Tongue (tissue), 2 donors: Measurements from ENCODE around the gene MYO1D. TPM values are rescaled to one million over a fixed set of nuclear protein-coding genes. Genes with fewer than 3 reads are reported as not detected.
"Not testable (repeated sequence)": the region's sequence is repeated elsewhere in the genome, so short reads cannot be mapped to it uniquely, and the experiment has no call there.

Experiments used
- DNase-seq: peaks from one replicate; pipeline ENCODE4 v3.0.0-alpha.2; 2015
- total RNA-seq: library from RNA; depleted of rRNA; stranded (reverse); fragments of >200 nt; gene quantifications from one replicate; pipeline ENCODE4 v1.2.3, GENCODE V29; 2014

MYO1D gene
- total RNA-seq, 1 donor from 2014 or later = 25.2 TPM

GRCh38 chr17:32525122-32525521, 351.8 kb downstream of the MYO1D start:
- peak; percentile 74 for DNase-seq

- DNase-seq = not testable (repeated sequence)
Measured at GRCh38 chr17:32524553-32524880, 352.4 kb downstream of the MYO1D start.

- no peak for DNase-seq
Measured at GRCh38 chr17:32523827-32524552, 352.9 kb downstream of the MYO1D start.

GRCh38 chr17:32523017-32523680, 353.8 kb downstream of the MYO1D start:
- no peak for DNase-seq

GRCh38 chr17:32520737-32521404, 356.1 kb downstream of the MYO1D start:
- DNase-seq = no peak

- DNase-seq = peak; percentile 52
Measured at GRCh38 chr17:32520104-32520701, 356.7 kb downstream of the MYO1D start.

GRCh38 chr17:32519228-32520103, 357.5 kb downstream of the MYO1D start:
- peak; percentile 84 for DNase-seq

- DNase-seq = no peak
Measured at GRCh38 chr17:32518646-32519227, 358.2 kb downstream of the MYO1D start.

GRCh38 chr17:32517982-32518381, 358.9 kb downstream of the MYO1D start:
- DNase-seq = peak; percentile 58

GRCh38 chr17:32516940-32517701, 359.8 kb downstream of the MYO1D start:
- no peak for DNase-seq

- DNase-seq = peak; percentile 44
Measured at GRCh38 chr17:32516450-32516849, 360.5 kb downstream of the MYO1D start.

GRCh38 chr17:32515677-32516383, 361.1 kb downstream of the MYO1D start:
- DNase-seq = no peak

GRCh38 chr17:32514606-32515005, 362.3 kb downstream of the MYO1D start:
- DNase-seq = no peak

GRCh38 chr17:32513579-32513978, 363.3 kb downstream of the MYO1D start:
- DNase-seq = no peak

- DNase-seq = no peak
Measured at GRCh38 chr17:32512328-32512727, 364.6 kb downstream of the MYO1D start.

GRCh38 chr17:32510466-32510865, 366.5 kb downstream of the MYO1D start:
- no peak for DNase-seq

GRCh38 chr17:32508926-32509325, 368.0 kb downstream of the MYO1D start:
- DNase-seq = no peak

- peak; percentile 84 for DNase-seq
Measured at GRCh38 chr17:32504166-32504990, 372.5 kb downstream of the MYO1D start.
